Measurements from ENCODE around the gene OSBPL8.

DNA sequence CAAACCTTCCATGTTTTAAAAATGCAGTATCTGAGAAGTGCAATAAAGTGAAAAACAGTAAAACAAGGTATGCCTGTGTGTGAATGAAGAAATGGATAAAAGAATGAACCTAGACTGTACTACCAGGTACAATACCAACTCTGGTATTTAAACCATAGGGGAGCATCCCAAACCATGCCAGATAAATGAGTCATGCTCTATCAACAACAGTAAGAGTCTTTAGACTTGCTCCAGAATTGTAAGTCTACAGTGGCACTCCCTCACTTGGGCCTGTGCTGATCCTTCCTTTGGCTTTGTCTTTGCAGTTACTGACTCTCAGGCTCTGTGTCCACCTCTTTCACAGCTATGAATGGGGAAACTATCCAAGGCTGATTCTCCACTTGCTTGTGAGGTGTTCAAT, 249.5 kb downstream of the OSBPL8 start:
- TF ChIP-seq SUZ12 (IDR thresholded peaks at IDR 0.05; ENCODE audit: extremely low read depth, insufficient read depth, insufficient read length) = no peak
- TF ChIP-seq YY1 (IDR thresholded peaks at IDR 0.05; ENCODE audit: insufficient read depth, insufficient read length) = no peak
- TF ChIP-seq ZNF274 (IDR thresholded peaks at IDR 0.05; ENCODE audit: low read depth, low read length) = no peak
